HepG2 (cell line): ENCODE measurements around the gene SLC25A18. TPM values are rescaled to one million over a fixed set of nuclear protein-coding genes. Genes with fewer than 3 reads are reported as not detected.

Source experiments
- ATAC-seq: fragments of 200-7000 bp; cut with Tn5 transposase; 3 replicates; pipeline ENCODE4 v1.9.1; 2020; ENCODE audit warnings: mild to moderate bottlenecking, moderate library complexity
- Bru-seq: library from RNA; stranded (reverse); fragments of 400-500 nt; gene quantifications from one replicate; lab custom pipeline; 2021; lab: Mats Ljungman, UMichigan
- BruChase-seq, 2 experiments: library from RNA; stranded (reverse); fragments of 400-500 nt; gene quantifications; one replicate each; lab custom pipeline; 2021; lab: Mats Ljungman, UMichigan
- BruUV-seq: library from RNA; stranded (reverse); fragments of 400-500 nt; replicated peaks from 2 replicates; lab custom pipeline; 2021; lab: Mats Ljungman, UMichigan
- CTCF ChIA-PET: fragments of 300-600 bp; formaldehyde crosslinking; extraction: SDS; loops from one replicate; lab custom pipeline; 2021; ENCODE audit warnings: low total read pairs, inconsistent platforms, low intra/inter-chr PET ratio; lab: Yijun Ruan, JAX
- POLR2A ChIA-PET: fragments of 350-600 bp; sonication (Branson Sonifier 250); formaldehyde crosslinking; loops from one replicate; lab custom pipeline; 2020; ENCODE audit warnings: antibody characterized with exemption, inconsistent platforms; lab: Yijun Ruan, JAX
- DNase-seq: peaks from one replicate; pipeline ENCODE4 v3.0.0-alpha.2; 2015; ENCODE audit warnings: low spot score
- FAIRE-seq: peaks from 3 replicates; lab custom pipeline; 2011; peaks lifted over from hg19 to GRCh38; lab: Jason Lieb, UNC
- H2AFZ ChIP-seq: one replicate; pipeline ENCODE4 v1.6.1; 2011; ENCODE audit warnings: low read length, inconsistent platforms
- H3K27ac ChIP-seq: fragments of 300-600 bp; 3 replicates; pipeline ENCODE4 v1.8.0; 2011; ENCODE audit warnings: mixed run types, mild to moderate bottlenecking, mixed read lengths, low read length, inconsistent platforms; ENCODE audit not compliant: insufficient read depth; ENCODE audit errors: extremely low read length
- H3K27me3 ChIP-seq, 2 experiments: fragments of 200-600 bp in 1 of 2; 2 replicates in 1 of 2; 3 replicates in 1 of 2; pipeline versions ENCODE4 v1.6.0 to v1.8.0; 2011; ENCODE audit warnings: low read length in 2 of 2, mild to moderate bottlenecking in 2 of 2, moderate library complexity in 2 of 2, inconsistent platforms in 1 of 2; ENCODE audit not compliant: insufficient read depth in 2 of 2, control insufficient read depth in 1 of 2
- H3K36me3 ChIP-seq, 2 experiments: fragments of 200-600 bp in 1 of 2; replicated peaks in 1 of 2; 2 replicates in 1 of 2; 3 replicates in 1 of 2; pipeline versions ENCODE4 v1.5.1 to v1.8.0; 2011; ENCODE audit warnings: low read length in 2 of 2, inconsistent platforms in 1 of 2; ENCODE audit not compliant: insufficient read depth in 2 of 2, control insufficient read depth in 1 of 2
- H3K4me1 ChIP-seq: 2 replicates; pipeline ENCODE4 v1.5.1; 2012; ENCODE audit warnings: low read length, inconsistent platforms; ENCODE audit not compliant: insufficient read depth
- H3K4me2 ChIP-seq: 2 replicates; pipeline ENCODE4 v1.6.0; 2011; ENCODE audit warnings: low read depth, low read length, inconsistent platforms
- H3K4me3 ChIP-seq, 3 experiments: fragments of 200-600 bp in 1 of 3; sonication (generic), shearing (Covaris generic) in 1 of 3; replicated peaks in 1 of 3; 2 replicates each; pipeline ENCODE4 v1.5.1; 2011 to 2016; ENCODE audit warnings: low read length in 3 of 3, inconsistent platforms in 2 of 3, low read depth in 2 of 3, mild to moderate bottlenecking in 2 of 3, control low read depth in 1 of 3, mixed read lengths in 1 of 3; ENCODE audit not compliant: insufficient read depth in 1 of 3
- H3K79me2 ChIP-seq: one replicate; pipeline ENCODE4 v1.6.1; 2011; ENCODE audit warnings: low read length, inconsistent platforms; ENCODE audit not compliant: insufficient read depth
- H3K9ac ChIP-seq: 2 replicates; pipeline ENCODE4 v1.6.0; 2011; ENCODE audit warnings: mild to moderate bottlenecking, low read depth, low read length, inconsistent platforms; ENCODE audit not compliant: insufficient read depth
- H3K9me3 ChIP-seq: 2 replicates; pipeline ENCODE4 v1.5.1; 2012; ENCODE audit warnings: mild to moderate bottlenecking, low read length
- H4K20me1 ChIP-seq: 2 replicates; pipeline ENCODE4 v1.6.0; 2011; ENCODE audit warnings: inconsistent platforms, mild to moderate bottlenecking, low read length, moderate library complexity; ENCODE audit not compliant: insufficient read depth
- CBX5 ChIP-seq: sonication (generic); formaldehyde crosslinking; IDR thresholded peaks from 2 replicates; pipeline ENCODE4 v1.4.0; 2020; ENCODE audit warnings: missing genetic modification reagents, borderline replicate concordance
- CREB1 ChIP-seq, 2 experiments: fragments of 450-650 bp in 1 of 2; IDR thresholded peaks; 2 replicates each; pipeline ENCODE4 v1.6.1; 2016 to 2017; ENCODE audit warnings: control low read depth in 1 of 2, mild to moderate bottlenecking in 1 of 2, missing compliant biosample characterization in 1 of 2, missing genetic modification characterization in 1 of 2
- GABPB1 ChIP-seq: IDR thresholded peaks from 2 replicates; pipeline ENCODE4 v1.6.1; 2016; ENCODE audit warnings: mild to moderate bottlenecking, missing genetic modification reagents, moderate library complexity, missing compliant biosample characterization
- MBNL3 ChIP-seq: fragments of 250-450 bp; sonication (Bioruptor Pico); conservative IDR thresholded peaks from 2 replicates; pipeline ENCODE4 v1.8.0; 2022; ENCODE audit warnings: mild to moderate bottlenecking, inconsistent platforms
- SAP130 ChIP-seq: IDR thresholded peaks from 2 replicates; pipeline ENCODE4 v1.6.1; 2016; ENCODE audit warnings: low read depth
- SOX5 ChIP-seq: IDR thresholded peaks from 2 replicates; pipeline ENCODE4 v1.6.1; 2016; ENCODE audit warnings: borderline replicate concordance
- ZFP37 ChIP-seq: sonication (generic); formaldehyde crosslinking; IDR thresholded peaks from 2 replicates; pipeline ENCODE4 v1.4.0; 2020; ENCODE audit warnings: missing genetic modification reagents, borderline replicate concordance
- ZNF33A ChIP-seq: sonication (generic); formaldehyde crosslinking; IDR thresholded peaks from 2 replicates; pipeline ENCODE4 v1.5.1; 2020; ENCODE audit warnings: missing genetic modification reagents, mild to moderate bottlenecking, moderate library complexity, borderline replicate concordance
- ZNF550 ChIP-seq: sonication (generic); formaldehyde crosslinking; IDR thresholded peaks from 2 replicates; pipeline ENCODE4 v1.4.0; 2020; ENCODE audit warnings: mild to moderate bottlenecking, missing genetic modification reagents, borderline replicate concordance
- ZNF883 ChIP-seq: sonication (generic); formaldehyde crosslinking; IDR thresholded peaks from 2 replicates; pipeline ENCODE4 v1.5.1; 2020; ENCODE audit warnings: mild to moderate bottlenecking, missing genetic modification reagents; ENCODE audit errors: not compliant biosample characterization
- WGBS: methylation state at CpG from one replicate; pipeline ENCODE4 v1.1.6; 2017; ENCODE audit warnings: low lambda C conversion rate; 5-methylcytosine and 5-hydroxymethylcytosine counted together
- in situ Hi-C: cut with HindIII; loops from 2 replicates; pipeline ENCODE4 v1.10.0; 2017; ENCODE audit warnings: low pct_unique_long_range_greater_than_20kb; ENCODE audit not compliant: extremely low pct_ligation_motif_present
- intact Hi-C: fragments of 100-400 bp; cut with micrococcal nuclease; formaldehyde crosslinking; loops from one replicate; pipeline ENCODE4 v1.10.0; 2022; ENCODE audit not compliant: unreplicated experiment
- long read RNA-seq, 2 experiments: library from RNA in 1 of 2; library from polyadenylated mRNA in 1 of 2; stranded (forward) in 1 of 2; unstranded in 1 of 2; transcript quantifications; one replicate each; pipeline ENCODE4 v2.0.0, GENCODE V29; 2019 to 2022
- polyA minus RNA-seq, 3 experiments: library from RNA; depleted of rRNA, polyadenylated mRNA; stranded (reverse); fragments of >200 nt; gene quantifications; 2 replicates each; pipeline ENCODE4 v1.2.3, GENCODE V29; 2011; ENCODE audit warnings: low replicate concordance in 1 of 3
- polyA plus RNA-seq, 8 experiments: library from polyadenylated mRNA; depleted of rRNA in 3 of 8; stranded (reverse) in 7 of 8; unstranded in 1 of 8; fragments of >200 nt; fragmentation: Illumina TruSeq in 4 of 8; extraction: Trizol in 4 of 8; gene quantifications; 2 replicates each; pipeline versions ENCODE4 v1.2.1 to v1.2.3, GENCODE V29; 2011 to 2016; ENCODE audit warnings: low read depth in 4 of 8, missing spikeins in 1 of 8, mixed read lengths in 1 of 8; ENCODE audit not compliant: insufficient read depth in 1 of 8
- total RNA-seq, 5 experiments: library from RNA; depleted of rRNA; stranded (reverse); fragments of >200 nt; fragmentation: Illumina TruSeq; extraction: Trizol; gene quantifications; 2 replicates each; pipeline ENCODE4 v1.2.3, GENCODE V29; 2016; ENCODE audit warnings: low read depth in 1 of 5
- TF ChIP-seq, protein P1 (sequence below): fragments of 450-650 bp; IDR thresholded peaks from 2 replicates; pipeline ENCODE4 v1.6.1; 2017
- TF ChIP-seq, protein P2 (sequence below): sonication (generic); formaldehyde crosslinking; IDR thresholded peaks from 2 replicates; pipeline ENCODE4 v1.5.0; 2020; ENCODE audit warnings: mild to moderate bottlenecking, missing genetic modification reagents

SLC25A18 gene, protein sequence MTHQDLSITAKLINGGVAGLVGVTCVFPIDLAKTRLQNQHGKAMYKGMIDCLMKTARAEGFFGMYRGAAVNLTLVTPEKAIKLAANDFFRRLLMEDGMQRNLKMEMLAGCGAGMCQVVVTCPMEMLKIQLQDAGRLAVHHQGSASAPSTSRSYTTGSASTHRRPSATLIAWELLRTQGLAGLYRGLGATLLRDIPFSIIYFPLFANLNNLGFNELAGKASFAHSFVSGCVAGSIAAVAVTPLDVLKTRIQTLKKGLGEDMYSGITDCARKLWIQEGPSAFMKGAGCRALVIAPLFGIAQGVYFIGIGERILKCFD
- total RNA-seq (2016; rRNA removed; fragmentation: Illumina TruSeq; extraction: Trizol): 0.75 and 0.86 TPM in 2 replicates
- 0.79 and 0.81 TPM in 2 replicates for total RNA-seq (2016; cell fraction: cytosol; rRNA removed; fragmentation: Illumina TruSeq; extraction: Trizol; ENCODE audit: low read depth)
- total RNA-seq (2016; cell fraction: insoluble cytoplasmic fraction; rRNA removed; fragmentation: Illumina TruSeq; extraction: Trizol): 0.52 and 0.64 TPM in 2 replicates
- total RNA-seq (2016; cell fraction: membrane; rRNA removed; fragmentation: Illumina TruSeq; extraction: Trizol): 1.1 TPM in 2 replicates
- total RNA-seq (2016; cell fraction: nucleus; rRNA removed; fragmentation: Illumina TruSeq; extraction: Trizol): 0.34 and 0.53 TPM in 2 replicates
- polyA plus RNA-seq (2011; rRNA removed): 0.28 and 0.57 TPM in 2 replicates
- polyA plus RNA-seq (2011; cell fraction: cytosol; rRNA removed): 0.32 and 0.40 TPM in 2 replicates
- 0.59 and 0.73 TPM in 2 replicates for polyA plus RNA-seq (2011; cell fraction: nucleus; rRNA removed)
- 0.36 and 0.82 TPM in 2 replicates for polyA plus RNA-seq (2012)
- 1.3 TPM in 2 replicates for polyA plus RNA-seq (2016; cell fraction: cytosol; fragmentation: Illumina TruSeq; extraction: Trizol; ENCODE audit: low read depth)
- 0.61 and 0.70 TPM in 2 replicates for polyA plus RNA-seq (2016; cell fraction: insoluble cytoplasmic fraction; fragmentation: Illumina TruSeq; extraction: Trizol; ENCODE audit: low read depth)
- 1.2 and 1.7 TPM in 2 replicates for polyA plus RNA-seq (2016; cell fraction: membrane; fragmentation: Illumina TruSeq; extraction: Trizol; ENCODE audit: low read depth)
- 0.71 and 1.6 TPM in 2 replicates for polyA plus RNA-seq (2016; cell fraction: nucleus; fragmentation: Illumina TruSeq; extraction: Trizol; ENCODE audit: insufficient read depth, low read depth)
- 0.05 and 0.36 TPM in 2 replicates for polyA minus RNA-seq (2011; rRNA and poly(A)+ RNA removed; ENCODE audit: low replicate concordance)
- polyA minus RNA-seq (2011; cell fraction: cytosol; rRNA and poly(A)+ RNA removed): 0.30 TPM in 1 of 2 replicates, not detected in the other
- 0.12 and 0.39 TPM in 2 replicates for polyA minus RNA-seq (2011; cell fraction: nucleus; rRNA and poly(A)+ RNA removed)
- percentile 18 among the genes with signal in this experiment for Bru-seq, nascent RNA
- BruChase-seq, experiment 1, labeled RNA remaining after a 6-hour chase: percentile 4 among the genes with signal in this experiment
- percentile 8 among the genes with signal in this experiment for BruChase-seq, experiment 2, labeled RNA remaining after a 2-hour chase
- long read RNA-seq, experiment 1: 0 reads
- long read RNA-seq, experiment 2, partial matches to known transcripts: 0 of 2 reads
- long read RNA-seq, experiment 2, other reads (novel, unspliced or antisense): 2 of 2 reads

DNA sequence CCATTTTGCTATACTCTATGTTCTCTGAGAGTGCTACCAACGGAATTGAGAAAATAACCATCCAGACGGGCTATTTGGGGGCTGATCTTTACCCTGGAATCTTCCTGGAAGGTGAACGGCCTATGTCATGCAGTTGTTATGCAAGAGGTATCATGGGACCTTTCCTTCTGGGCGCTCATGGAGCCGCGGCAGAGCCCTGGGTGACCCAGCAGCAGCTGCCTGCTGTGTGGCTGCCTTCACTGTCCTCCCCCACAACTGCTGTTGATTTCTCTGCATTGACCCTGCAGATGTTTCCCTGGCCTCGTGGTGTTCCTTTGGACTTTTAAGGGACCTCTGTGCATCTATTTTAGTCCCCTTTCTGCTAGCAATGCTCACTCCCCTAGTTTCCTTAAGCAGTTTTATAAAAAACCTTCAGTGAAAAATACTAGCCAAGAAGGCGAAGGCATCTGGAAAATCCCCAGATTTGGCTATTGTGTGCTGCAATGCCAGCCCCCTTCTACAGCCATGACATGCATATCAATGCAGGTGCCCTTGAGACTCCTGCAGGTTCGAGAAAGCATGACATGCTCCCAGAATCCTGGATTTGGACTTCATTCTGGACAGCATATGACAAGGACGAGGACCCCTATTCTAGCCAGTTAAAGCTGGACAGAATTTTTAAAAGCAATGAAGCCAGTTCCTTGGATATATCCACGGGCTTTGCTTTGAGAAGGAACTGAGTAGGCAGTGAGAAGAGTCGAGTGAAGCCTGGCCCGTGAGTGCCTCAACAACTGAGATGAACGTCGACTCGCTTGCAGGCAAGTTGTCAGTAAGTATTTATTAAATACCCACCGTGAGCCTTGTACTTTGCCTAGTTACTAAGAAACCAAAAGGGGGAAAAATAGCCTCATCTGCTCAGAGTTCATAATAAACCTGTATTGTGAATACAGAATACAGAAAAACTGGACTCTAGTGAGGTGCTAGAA, at the start of gene SLC25A18:
SLC25A18 (plus strand) TSS at position 593 of the 965 bp plus-strand sequence. CDS start 16,447 bp downstream, outside the sequence.
- CTCF ChIA-PET: no interaction called here
- ATAC-seq (peak; percentile 81), FAIRE-seq (peak; percentile 60), DNase-seq (peak; percentile 53)
- WGBS: 6% methylated on average over 13 of the region's 17 CpGs
- Histone ChIP-seq H3K9me3 (no peaks in the 10 kb centered on the region), H4K20me1 (no peaks in the 10 kb centered on the region), H3K4me1 (peaks cover 29% of the 10 kb centered on the region), H3K27me3 (no peaks in the 10 kb centered on the region; a peak in 1 of 5 replicates), H2AFZ (no peak within 1 kb of the TSS), H3K79me2 (no peaks in the 10 kb centered on the region), H3K27ac (no peak within 1 kb of the TSS), H3K36me3 (no peaks in the 10 kb centered on the region), H3K4me2 (peak within 1 kb of the TSS; percentile 78), H3K9ac (peak within 1 kb of the TSS; percentile 17; the same call in 1 of the 2 replicates), H3K4me3 (peak within 1 kb of the TSS; percentile 27 to 52 (median 51); a peak in 5 of 6 replicates)
- in situ Hi-C loops: no loop called here
- POLR2A ChIA-PET: interaction anchor here (1.5 kb wide), 1 partner anchor 515 kb away, joined by 3 read pairs; the partner anchor contains the start of gene PEX26
- intact Hi-C loops: no loop called here
- no TSS peak for BruUV-seq
- TF ChIP-seq ZNF550 (CRISPR knock-in tag) (no peak), GABPB1 (CRISPR knock-in tag) (no peak), MBNL3 (CRISPR knock-in tag) (no peak), ZNF883 (CRISPR knock-in tag) (no peak), SOX5 (CRISPR knock-in tag) (0 out of 2 replicates have a peak, but pooled peaks have one; percentile 12), CBX5 (CRISPR knock-in tag) (no peak), CREB1 (IDR thresholded peaks at IDR 0.05) (no peak), CREB1 (CRISPR knock-in tag; IDR thresholded peaks at IDR 0.05) (no peak), ZNF33A (CRISPR knock-in tag) (no peak), SAP130 (CRISPR knock-in tag) (peak; percentile 58), ZFP37 (CRISPR knock-in tag) (no peak)
- TF ChIP-seq, protein P1, sequence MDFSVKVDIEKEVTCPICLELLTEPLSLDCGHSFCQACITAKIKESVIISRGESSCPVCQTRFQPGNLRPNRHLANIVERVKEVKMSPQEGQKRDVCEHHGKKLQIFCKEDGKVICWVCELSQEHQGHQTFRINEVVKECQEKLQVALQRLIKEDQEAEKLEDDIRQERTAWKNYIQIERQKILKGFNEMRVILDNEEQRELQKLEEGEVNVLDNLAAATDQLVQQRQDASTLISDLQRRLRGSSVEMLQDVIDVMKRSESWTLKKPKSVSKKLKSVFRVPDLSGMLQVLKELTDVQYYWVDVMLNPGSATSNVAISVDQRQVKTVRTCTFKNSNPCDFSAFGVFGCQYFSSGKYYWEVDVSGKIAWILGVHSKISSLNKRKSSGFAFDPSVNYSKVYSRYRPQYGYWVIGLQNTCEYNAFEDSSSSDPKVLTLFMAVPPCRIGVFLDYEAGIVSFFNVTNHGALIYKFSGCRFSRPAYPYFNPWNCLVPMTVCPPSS: no peak
- TF ChIP-seq, protein P2, sequence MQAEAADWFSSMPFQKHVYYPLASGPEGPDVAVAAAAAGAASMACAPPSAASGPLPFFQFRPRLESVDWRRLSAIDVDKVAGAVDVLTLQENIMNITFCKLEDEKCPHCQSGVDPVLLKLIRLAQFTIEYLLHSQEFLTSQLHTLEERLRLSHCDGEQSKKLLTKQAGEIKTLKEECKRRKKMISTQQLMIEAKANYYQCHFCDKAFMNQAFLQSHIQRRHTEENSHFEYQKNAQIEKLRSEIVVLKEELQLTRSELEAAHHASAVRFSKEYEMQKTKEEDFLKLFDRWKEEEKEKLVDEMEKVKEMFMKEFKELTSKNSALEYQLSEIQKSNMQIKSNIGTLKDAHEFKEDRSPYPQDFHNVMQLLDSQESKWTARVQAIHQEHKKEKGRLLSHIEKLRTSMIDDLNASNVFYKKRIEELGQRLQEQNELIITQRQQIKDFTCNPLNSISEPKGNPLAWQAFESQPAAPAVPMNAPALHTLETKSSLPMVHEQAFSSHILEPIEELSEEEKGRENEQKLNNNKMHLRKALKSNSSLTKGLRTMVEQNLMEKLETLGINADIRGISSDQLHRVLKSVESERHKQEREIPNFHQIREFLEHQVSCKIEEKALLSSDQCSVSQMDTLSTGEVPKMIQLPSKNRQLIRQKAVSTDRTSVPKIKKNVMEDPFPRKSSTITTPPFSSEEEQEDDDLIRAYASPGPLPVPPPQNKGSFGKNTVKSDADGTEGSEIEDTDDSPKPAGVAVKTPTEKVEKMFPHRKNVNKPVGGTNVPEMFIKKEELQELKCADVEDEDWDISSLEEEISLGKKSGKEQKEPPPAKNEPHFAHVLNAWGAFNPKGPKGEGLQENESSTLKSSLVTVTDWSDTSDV (CRISPR knock-in tag): no peak
